GM19452 (cell line): ENCODE data around the gene POLR2A.

Experiments used
- ATAC-seq: cut with Tn5 transposase; IDR thresholded peaks from one replicate; pipeline ENCODE4 v1.9.1; 2021; ENCODE audit not compliant: unreplicated experiment

Gene POLR2A

DNA sequence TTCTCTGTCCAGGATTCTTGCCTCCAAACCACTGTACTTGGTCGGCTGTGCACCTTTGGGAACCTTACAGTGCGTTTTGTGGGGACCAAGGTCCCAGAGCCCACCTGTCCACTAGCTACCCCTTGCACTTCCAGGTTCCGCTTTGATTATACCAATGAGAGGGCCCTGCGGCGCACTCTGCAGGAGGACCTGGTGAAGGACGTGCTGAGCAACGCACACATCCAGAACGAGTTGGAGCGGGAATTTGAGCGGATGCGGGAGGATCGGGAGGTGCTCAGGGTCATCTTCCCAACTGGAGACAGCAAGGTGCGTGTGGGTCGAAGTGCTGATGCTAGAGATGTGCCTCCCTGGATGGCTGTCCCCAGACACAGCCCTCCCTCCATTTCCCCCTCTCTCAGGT is 18.8 kb downstream of the POLR2A start:
- no peak for ATAC-seq

DNA sequence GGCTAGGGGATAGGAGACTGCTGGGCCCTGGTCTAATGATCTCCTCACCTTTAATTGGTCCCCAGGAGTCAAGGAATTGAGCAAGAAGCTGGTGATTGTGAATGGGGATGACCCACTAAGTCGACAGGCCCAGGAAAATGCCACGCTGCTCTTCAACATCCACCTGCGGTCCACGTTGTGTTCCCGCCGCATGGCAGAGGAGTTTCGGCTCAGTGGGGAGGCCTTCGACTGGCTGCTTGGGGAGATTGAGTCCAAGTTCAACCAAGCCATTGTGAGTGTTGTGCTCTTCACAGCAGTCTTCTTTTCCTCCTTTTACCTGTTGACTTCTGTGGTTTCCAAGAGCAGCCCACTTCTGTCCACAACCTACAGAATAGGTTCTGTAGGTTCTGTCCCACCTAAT is 19.4 kb downstream of the POLR2A start:
- no peak for ATAC-seq

DNA sequence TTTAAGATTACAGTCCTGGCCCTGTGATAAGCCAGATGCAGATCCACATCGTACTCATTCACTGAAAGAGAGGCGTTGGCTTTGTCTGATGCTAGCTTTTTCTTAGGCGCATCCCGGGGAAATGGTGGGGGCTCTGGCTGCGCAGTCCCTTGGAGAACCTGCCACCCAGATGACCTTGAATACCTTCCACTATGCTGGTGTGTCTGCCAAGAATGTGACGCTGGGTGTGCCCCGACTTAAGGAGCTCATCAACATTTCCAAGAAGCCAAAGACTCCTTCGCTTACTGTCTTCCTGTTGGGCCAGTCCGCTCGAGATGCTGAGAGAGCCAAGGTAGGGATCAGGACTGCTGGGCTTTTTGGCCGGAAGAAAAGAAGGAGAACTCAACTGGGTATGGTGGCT is 24.0 kb downstream of the POLR2A start:
- no peak for ATAC-seq

DNA sequence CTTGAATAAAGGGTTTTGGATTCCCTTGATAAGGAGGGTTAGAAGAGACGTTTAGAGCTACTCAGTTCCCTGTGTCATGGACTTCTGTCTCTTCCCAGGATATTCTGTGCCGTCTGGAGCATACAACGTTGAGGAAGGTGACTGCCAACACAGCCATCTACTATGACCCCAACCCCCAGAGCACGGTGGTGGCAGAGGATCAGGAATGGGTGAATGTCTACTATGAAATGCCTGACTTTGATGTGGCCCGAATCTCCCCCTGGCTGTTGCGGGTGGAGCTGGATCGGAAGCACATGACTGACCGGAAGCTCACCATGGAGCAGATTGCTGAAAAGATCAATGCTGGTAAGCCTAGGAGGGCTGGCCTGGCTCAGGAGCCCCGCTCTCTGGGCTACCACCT is 24.7 kb downstream of the POLR2A start:
- ATAC-seq: no peak

DNA sequence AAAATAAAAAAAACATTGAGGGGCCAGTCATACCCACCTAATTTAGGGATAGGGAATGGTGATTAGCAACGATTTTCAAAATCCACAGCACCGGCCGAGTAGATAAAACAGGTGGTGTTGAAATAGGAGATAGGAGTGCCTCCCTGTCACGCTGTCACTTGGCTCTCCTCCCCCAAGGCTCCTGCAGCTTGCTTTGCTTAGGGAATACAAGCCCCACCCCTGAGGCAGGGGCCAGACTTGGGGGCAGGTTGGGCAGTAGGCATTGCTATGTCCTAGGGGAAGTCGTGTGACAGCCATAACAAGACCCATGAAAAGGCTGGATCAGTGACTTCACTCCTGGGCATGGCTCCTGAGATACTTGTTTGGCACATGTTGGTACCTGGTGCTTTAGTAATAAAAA is 25.8 kb downstream of the POLR2A start:
- no peak for ATAC-seq

DNA sequence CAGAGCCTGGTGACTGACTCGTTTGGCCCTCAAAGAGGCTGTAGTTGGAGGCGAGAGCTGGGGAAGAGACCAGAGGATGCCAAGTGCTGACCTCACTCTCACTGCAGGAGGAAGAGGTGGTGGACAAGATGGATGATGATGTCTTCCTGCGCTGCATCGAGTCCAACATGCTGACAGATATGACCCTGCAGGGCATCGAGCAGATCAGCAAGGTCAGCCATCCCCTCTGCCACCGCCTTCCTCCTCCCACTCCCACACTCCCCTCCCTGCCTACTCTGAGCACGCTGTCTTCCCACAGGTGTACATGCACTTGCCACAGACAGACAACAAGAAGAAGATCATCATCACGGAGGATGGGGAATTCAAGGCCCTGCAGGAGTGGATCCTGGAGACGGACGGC is 26.9 kb downstream of the POLR2A start:
- no peak for ATAC-seq

DNA sequence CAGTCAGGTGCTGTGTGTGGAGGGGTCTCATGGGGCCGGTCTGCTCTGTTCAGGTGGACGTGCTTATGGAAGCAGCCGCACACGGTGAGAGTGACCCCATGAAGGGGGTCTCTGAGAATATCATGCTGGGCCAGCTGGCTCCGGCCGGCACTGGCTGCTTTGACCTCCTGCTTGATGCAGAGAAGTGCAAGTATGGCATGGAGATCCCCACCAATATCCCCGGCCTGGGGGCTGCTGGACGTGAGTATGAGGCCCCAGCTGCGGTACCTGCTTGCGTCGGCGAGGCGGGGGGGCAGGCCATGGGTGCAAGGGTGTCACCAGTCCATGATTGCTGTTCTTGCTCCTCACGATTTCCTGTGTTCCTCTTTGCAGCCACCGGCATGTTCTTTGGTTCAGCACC is 27.9 kb downstream of the POLR2A start:
- ATAC-seq: no peak

DNA sequence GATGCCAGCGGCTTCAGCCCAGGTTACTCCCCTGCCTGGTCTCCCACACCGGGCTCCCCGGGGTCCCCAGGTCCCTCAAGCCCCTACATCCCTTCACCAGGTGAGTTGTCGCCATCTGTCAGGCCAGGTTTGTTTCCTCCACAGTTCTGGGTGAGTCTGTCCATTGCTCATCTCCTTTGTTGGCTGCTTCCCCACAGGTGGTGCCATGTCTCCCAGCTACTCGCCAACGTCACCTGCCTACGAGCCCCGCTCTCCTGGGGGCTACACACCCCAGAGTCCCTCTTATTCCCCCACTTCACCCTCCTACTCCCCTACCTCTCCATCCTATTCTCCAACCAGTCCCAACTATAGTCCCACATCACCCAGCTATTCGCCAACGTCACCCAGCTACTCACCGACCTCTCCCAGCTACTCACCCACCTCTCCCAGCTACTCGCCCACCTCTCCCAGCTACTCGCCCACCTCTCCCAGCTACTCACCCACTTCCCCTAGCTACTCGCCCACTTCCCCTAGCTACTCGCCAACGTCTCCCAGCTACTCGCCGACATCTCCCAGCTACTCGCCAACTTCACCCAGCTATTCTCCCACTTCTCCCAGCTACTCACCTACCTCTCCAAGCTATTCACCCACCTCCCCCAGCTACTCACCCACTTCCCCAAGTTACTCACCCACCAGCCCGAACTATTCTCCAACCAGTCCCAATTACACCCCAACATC is 28.8 kb downstream of the POLR2A start:
- ATAC-seq: no peak

DNA sequence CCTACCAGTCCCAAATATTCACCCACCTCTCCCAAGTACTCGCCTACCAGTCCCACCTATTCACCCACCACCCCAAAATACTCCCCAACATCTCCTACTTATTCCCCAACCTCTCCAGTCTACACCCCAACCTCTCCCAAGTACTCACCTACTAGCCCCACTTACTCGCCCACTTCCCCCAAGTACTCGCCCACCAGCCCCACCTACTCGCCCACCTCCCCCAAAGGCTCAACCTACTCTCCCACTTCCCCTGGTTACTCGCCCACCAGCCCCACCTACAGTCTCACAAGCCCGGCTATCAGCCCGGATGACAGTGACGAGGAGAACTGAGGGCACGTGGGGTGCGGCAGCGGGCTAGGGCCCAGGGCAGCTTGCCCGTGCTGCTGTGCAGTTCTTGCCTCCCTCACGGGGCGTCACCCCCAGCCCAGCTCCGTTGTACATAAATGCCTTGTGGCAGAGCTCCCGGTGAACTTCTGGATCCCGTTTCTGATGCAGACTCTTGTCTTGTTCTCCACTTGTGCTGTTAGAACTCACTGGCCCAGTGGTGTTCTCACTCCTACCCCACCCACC is 29.8 kb downstream of the POLR2A start:
- ATAC-seq: no peak

DNA sequence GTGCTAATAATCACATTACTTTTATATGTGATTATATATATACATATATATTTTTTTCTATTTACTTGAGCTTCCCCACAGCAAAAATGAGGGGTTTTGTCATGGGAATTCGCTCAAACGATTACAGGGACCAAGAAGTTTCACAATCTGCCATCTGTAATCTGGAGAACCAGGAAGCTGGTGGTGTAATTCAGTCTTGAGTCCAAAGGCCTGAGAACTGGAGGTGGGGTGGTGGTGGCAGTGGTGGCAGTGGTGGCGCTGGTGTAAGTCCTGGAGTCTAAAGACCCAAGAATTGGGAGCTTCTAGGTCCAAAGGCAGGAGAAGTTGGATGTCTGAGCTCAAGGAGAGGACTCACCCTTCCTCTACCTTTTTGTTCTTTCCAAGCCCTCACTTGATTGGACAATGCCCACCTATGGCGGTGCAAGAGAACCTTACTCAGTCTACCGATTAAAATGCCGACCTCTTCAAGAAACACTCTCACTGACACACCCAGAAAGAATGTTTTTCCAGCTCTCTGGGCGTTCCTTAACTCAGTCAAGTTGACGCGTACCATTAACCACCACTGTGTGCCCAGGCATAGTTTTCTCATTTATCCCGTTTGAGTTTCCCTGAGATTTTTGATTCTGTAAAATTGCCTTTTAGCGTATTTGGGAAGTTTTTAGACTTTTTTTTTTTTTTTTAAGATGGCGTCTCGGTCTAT is 31.9 kb downstream of the POLR2A start:
- ATAC-seq: no peak

DNA sequence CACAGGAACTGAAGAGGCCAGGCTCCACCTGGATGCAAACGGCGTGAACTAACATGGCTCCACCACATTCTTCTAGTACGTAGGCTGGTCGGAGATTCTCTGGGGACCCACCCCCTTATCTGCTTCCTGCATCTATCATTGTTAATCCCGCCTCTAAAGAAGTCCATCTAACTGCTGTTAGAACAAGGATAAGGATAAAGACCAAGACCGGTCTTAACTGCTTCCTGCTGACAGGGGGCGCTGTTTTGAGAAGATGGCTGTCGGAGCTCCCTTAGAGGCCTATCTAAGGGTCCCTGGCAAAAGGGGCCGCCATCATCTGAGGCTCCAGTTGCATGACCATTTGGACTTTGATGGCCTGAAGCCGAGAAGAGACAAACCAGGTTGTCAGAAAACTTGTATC is 38.9 kb downstream of the POLR2A start:
- no peak for ATAC-seq

DNA sequence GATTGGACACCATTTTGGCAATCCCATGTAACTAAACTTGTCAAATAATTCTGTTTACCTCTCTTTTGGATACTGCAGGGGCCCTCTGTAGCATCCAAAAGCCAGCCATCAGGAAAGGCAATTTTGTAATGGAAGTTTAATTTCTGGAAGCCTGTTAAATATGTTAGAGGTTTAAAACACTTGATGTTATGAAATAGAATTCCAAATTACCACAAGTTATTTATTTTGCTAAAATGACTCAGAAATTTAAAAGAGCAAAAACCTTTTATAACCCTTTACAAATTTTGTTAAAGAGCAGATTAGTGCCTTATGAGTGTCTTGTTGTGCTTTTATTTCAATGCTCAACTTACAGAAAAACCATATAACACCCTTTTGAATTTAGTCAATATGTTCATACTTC is 44.7 kb downstream of the POLR2A start:
- ATAC-seq: no peak

DNA sequence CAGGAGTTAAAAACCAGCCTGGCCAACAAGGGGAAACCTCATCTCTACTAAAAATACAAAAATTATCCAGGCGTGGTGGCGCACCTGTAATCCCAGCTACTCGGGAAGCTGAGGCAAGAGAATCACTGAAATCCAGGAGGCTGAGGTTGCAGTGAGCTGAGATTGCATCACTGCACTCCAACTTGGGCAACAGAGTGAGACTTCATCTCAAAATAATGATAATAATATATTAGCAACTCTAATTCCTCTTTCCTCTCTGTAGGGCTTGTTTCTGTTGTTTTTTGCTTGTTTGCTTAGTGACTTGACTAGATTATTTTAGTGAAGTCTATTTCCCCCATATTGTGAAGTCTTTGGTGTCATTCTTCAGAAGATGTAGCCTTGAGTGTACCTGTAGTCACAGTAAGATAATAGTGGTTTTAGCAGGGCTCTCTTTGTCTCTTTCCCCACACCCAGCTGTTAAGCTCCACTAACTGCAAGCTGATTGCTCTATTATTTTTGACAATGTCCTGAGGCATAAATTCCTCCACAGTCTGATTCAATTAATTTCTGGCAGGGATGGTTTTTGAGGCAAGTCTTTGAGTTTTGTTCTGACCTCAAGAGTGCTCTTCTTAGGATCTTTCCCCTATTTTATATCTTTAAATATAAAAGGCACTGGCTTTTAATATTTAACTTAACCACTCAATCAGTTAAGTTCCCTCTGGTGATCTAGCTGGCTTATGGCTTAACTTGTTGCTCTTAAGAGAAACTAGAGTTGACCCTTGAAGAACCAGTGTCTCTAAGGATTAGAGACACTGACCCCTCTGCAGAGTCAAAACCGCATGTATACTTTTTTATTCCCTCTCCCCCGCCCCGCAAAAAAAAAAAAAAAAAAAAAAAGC is 46.1 kb downstream of the POLR2A start:
- ATAC-seq: no peak

DNA sequence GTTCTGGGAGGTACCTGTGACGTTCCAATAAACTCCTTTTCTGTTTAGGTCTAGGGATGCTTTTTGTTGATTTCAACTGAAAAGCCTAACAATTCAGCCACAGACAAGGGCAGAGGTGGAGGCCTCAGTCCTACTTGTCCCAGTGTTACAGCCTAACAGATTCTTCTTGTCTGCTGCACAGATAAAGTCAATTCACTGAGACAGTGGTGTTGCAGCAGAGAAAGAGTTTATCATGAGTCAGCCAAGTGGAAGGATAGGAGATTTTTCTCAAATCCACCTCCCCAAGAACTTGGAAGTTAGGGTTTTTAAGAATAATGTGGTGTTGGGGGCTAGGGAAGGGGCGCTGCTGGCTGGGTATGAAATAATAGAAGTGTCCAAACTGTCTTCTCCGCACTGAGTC is 53.9 kb downstream of the POLR2A start:
- no peak for ATAC-seq

DNA sequence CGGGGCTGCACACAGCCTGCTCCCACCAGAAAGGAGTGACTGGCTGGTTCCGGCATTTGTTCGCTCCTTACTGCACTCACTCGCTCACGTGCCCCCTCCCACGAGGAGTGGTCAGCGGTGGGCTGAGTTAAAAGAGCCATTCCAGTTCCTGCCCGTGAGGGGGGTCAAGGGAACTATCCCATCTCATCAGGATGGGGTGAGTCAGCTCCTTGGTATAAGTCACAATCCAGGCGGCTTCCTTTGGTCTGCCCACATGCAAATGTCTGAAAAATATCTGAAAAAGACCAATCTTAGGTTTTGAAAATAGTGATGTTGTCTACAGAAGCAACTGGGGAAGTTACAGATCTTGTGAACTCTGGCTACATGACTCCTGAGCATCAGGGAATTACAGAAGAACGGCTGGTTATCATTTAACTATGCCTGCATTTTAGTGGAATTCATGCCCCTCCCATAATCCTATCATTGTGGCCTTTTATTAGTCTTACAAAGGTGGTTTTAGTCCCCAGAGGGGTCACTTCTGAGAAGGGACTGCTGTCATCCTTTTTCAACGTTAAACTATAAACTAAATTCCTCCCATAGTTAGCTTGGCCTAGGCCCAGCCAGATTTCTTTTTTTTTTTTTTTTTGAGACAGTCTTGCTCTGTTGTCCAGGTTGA is 54.9 kb downstream of the POLR2A start:
- no peak for ATAC-seq

DNA sequence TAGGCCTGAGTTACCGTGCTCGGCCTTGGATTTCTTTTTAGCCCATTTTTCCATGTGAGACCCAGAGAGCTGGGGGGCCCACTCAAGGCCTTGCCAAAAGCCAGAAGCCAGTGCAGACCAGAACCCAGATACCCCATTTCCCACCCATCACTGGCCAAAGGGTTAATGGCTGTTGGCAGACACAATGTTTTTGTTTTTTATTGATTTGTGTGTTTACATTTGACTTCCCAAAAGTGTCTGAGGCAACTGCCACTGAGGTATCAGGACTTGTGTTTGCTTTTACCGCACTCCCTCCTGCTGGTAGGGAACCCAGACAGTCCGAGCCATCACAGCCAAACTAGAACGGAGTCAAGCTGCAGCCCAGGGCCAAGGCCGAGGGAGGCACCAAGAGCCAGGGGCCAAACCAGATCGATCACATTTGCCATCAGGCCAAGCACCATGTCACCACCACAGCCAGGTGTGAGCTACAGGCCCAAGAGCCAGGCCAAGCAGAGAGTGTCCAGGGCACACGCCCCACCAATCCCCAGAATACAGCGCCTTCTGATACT is 57.0 kb downstream of the POLR2A start:
- ATAC-seq: no peak

DNA sequence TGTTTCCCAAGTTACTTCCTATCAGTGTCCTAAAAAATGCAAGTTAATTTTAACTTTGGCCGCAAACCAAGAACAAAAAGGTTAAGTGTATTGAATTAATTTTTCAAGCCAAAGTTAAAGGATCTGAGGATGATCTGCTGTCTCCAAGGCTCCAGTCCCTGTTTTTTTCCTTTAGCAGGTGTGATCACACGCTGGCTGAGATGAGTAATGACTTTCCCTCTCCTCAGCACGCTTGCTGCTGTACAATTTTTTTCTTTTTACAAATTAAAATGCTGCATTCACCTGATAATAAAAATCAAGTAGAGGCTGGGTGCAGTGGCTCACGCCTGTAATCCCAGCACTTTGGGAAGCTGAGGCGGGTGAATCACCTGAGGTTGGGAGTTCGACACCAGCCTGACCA is 60.7 kb downstream of the POLR2A start:
- no peak for ATAC-seq

DNA sequence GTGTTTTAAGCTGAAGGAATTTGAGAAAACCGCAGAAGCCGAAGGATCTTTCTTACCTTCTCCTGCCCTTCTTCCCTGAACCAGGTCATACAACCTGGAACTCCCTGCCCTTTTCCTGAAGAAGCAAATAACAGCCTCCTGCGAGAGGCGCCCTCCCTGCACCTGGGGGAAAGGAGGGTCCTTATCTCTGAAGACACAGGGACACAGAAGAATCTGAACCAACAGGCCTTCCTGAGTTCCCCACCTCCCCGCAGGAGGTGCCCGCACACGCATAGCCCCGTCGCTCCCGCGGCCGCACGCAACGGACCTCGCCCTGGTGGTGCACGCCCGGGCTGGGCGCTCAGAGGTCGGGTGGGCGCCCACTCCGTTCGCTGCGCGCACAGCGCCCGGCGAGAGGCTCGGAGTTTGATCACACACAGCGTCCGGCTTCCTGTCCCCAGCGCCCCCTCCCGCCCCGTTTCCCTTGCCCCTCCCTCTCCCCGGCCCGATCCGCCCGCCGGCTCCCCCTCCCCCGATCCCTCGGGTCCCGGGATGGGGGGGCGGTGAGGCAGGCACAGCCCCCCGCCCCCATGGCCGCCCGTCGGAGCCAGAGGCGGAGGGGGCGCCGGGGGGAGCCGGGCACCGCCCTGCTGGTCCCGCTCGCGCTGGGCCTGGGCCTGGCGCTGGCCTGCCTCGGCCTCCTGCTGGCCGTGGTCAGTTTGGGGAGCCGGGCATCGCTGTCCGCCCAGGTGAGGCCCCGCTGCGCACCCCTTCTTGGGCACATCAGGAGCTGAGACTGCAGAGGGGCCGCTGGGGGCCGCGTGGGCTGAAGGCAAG is 64.6 kb downstream of the POLR2A start, which contains the start of gene TNFSF12:
Gene TNFSF12, plus strand, starts transcription at position 474 of the 816 bp plus-strand sequence. Its CDS starts 96 bp downstream, at position 570.
- ATAC-seq: no peak
